Neural crest cell (in vitro differentiated cells): ENCODE data around the gene NUDT9. TPM values are rescaled to one million over a fixed set of nuclear protein-coding genes. Genes with fewer than 3 reads are reported as not detected.
"Not testable (repeated sequence)": the region's sequence is repeated elsewhere in the genome, so short reads cannot be mapped to it uniquely, and the experiment has no call there.

Experiments used
- DNase-seq: peaks from one replicate; pipeline ENCODE4 v3.0.0; 2021; ENCODE audit warnings: low read depth, mixed read lengths, low spot score
- H3K27ac Mint-ChIP-seq: one replicate; pipeline ENCODE4 v1.8.0; 2021; ENCODE audit warnings: mild to moderate bottlenecking, mixed read lengths; ENCODE audit not compliant: unreplicated experiment
- H3K27me3 Mint-ChIP-seq: 2 replicates; pipeline ENCODE4 v1.8.0; 2021; ENCODE audit warnings: low read depth, mild to moderate bottlenecking, mixed read lengths
- H3K36me3 Mint-ChIP-seq: 2 replicates; pipeline ENCODE4 v1.8.0; 2021; ENCODE audit warnings: low read depth, mild to moderate bottlenecking, mixed read lengths
- H3K4me1 Mint-ChIP-seq: 2 replicates; pipeline ENCODE4 v1.8.0; 2021; ENCODE audit warnings: mixed read lengths
- H3K4me3 Mint-ChIP-seq: one replicate; pipeline ENCODE4 v1.8.0; 2021; ENCODE audit warnings: mild to moderate bottlenecking, mixed read lengths
- H3K9me3 Mint-ChIP-seq: 2 replicates; pipeline ENCODE4 v1.8.0; 2021; ENCODE audit warnings: mixed read lengths
- CTCF ChIP-seq: fragments of 200-600 bp; sonication (generic); conservative IDR thresholded peaks from 2 replicates; pipeline ENCODE4 v1.5.0; 2021; ENCODE audit warnings: antibody characterized with exemption, mild to moderate bottlenecking
- total RNA-seq: library from RNA; stranded (reverse); gene quantifications from 2 replicates; pipeline ENCODE4 v1.2.1, GENCODE V29; 2021

NUDT9 gene
- total RNA-seq, 1 donor from 2014 or later: 22.6 TPM

- H3K27me3 Mint-ChIP-seq: no peaks in the 10 kb centered on the region
- no peak for TF ChIP-seq CTCF
- H3K27ac Mint-ChIP-seq: no peak overlapping the region
- no peak overlapping the region for H3K4me3 Mint-ChIP-seq
- H3K36me3 Mint-ChIP-seq: peaks cover 5% of the 10 kb centered on the region
- H3K9me3 Mint-ChIP-seq: peaks cover 12% of the 10 kb centered on the region
- no peak for DNase-seq
- no peaks in the 10 kb centered on the region for H3K4me1 Mint-ChIP-seq
Observed at GRCh38 chr4:87399954-87400353, 22.4 kb upstream of the NUDT9 start.

- H3K36me3 Mint-ChIP-seq, H3K27me3 Mint-ChIP-seq, DNase-seq, H3K4me3 Mint-ChIP-seq, H3K27ac Mint-ChIP-seq: not testable (repeated sequence)
- Mint-ChIP-seq H3K4me1 (peaks cover 12% of the 10 kb centered on the region), H3K9me3 (peaks cover 16% of the 10 kb centered on the region)
Observed at GRCh38 chr4:87403732-87404131, 18.6 kb upstream of the NUDT9 start.

GRCh38 chr4:87405211-87405820 lies 17.1 kb upstream of the NUDT9 start:
- Mint-ChIP-seq H3K27ac (no peak overlapping the region), H3K27me3 (no peaks in the 10 kb centered on the region), H3K4me3 (no peak overlapping the region), H3K4me1 (peaks cover 12% of the 10 kb centered on the region), H3K36me3 (peaks cover 5% of the 10 kb centered on the region), H3K9me3 (peaks cover 16% of the 10 kb centered on the region)
- TF ChIP-seq CTCF: no peak
- no peak for DNase-seq

- H3K9me3 Mint-ChIP-seq: peaks cover 16% of the 10 kb centered on the region
- no peak for TF ChIP-seq CTCF
- DNase-seq: no peak
- peaks cover 12% of the 10 kb centered on the region for H3K4me1 Mint-ChIP-seq
- H3K27me3 Mint-ChIP-seq: no peaks in the 10 kb centered on the region
- H3K36me3 Mint-ChIP-seq: peaks cover 5% of the 10 kb centered on the region
- no peak overlapping the region for H3K4me3 Mint-ChIP-seq
- peak overlapping the region; percentile 73 for H3K27ac Mint-ChIP-seq
Observed at GRCh38 chr4:87406462-87406861, 15.9 kb upstream of the NUDT9 start.

- peaks cover 15% of the 10 kb centered on the region for H3K9me3 Mint-ChIP-seq
- H3K27me3 Mint-ChIP-seq, H3K27ac Mint-ChIP-seq, H3K4me3 Mint-ChIP-seq, H3K36me3 Mint-ChIP-seq, DNase-seq: not testable (repeated sequence)
- H3K4me1 Mint-ChIP-seq: peaks cover 12% of the 10 kb centered on the region
Observed at GRCh38 chr4:87406902-87407301, 15.5 kb upstream of the NUDT9 start.

GRCh38 chr4:87409420-87409939 lies 12.9 kb upstream of the NUDT9 start:
- no peak for DNase-seq
- Mint-ChIP-seq H3K27me3 (no peaks in the 10 kb centered on the region), H3K27ac (no peak overlapping the region), H3K4me3 (no peak overlapping the region), H3K4me1 (peaks cover 12% of the 10 kb centered on the region), H3K36me3 (no peaks in the 10 kb centered on the region), H3K9me3 (peaks cover 6% of the 10 kb centered on the region)
- TF ChIP-seq CTCF: no peak
